ENCODE measurements around the gene CYBB. TPM values are rescaled to one million over a fixed set of nuclear protein-coding genes. Genes with fewer than 3 reads are reported as not detected.

The CYBB gene
- total and polyA plus RNA-seq, 2 donors (not counting 1 experiment from before 2014, with no cell fraction given) = under 0.01 TPM; not detected in 1

DNA sequence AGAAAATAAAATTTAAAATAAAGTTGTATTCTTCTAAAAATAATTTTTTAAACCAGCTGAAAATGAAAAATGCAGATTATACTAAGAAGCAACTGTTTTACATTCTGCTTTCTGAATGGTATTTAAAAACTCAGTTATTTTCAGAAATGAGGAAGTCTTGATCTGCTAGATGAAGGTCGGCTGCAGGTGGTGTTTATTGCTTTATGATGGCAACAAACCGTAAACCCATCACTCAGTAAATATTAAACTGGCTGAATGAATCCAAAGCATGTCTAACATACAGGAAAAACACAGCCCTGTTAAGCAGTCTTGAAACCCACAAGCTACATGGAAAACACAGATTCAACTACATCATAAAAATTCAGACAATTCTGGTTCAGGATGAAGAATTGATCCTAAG is 38.2 kb downstream of the CYBB start:
- no peaks in the 10 kb centered on the region for H3K4me1 ChIP-seq (ENCODE audit: control insufficient read depth, extremely low read depth, insufficient read depth, low read length)
- H4K20me1 ChIP-seq (ENCODE audit: control insufficient read depth, extremely low read depth, insufficient read depth, low read length) = no peaks in the 10 kb centered on the region
- no peak overlapping the region for H2AFZ ChIP-seq (ENCODE audit: low read length)
- H3K9ac ChIP-seq (ENCODE audit: insufficient read depth, low read length) = no peak overlapping the region
- no peaks in the 10 kb centered on the region for H3K79me2 ChIP-seq (ENCODE audit: control insufficient read depth, insufficient read depth, low read length)
- H3K9me3 ChIP-seq (ENCODE audit: control insufficient read depth, insufficient read depth, low read depth, low read length) = no peaks in the 10 kb centered on the region
- H3K27ac ChIP-seq (ENCODE audit: insufficient read depth, low read length) = no peak overlapping the region
- no peak for DNase-seq (ENCODE audit: low read depth in 2 of 2)
- TF ChIP-seq EZH2 (IDR thresholded peaks at IDR 0.05; ENCODE audit: low read length, missing control alignments) (no peak), CTCF (conservative IDR thresholded peaks at IDR 0.05 in 1 of 2, IDR thresholded peaks at IDR 0.05 in 1 of 2; ENCODE audit: low read depth in 1 of 2, low read length in 2 of 2) (no peak)
- no peaks in the 10 kb centered on the region for H3K36me3 ChIP-seq (ENCODE audit: control insufficient read depth, insufficient read depth, low read length)
- H3K4me2 ChIP-seq (ENCODE audit: extremely low read depth, insufficient read depth, low read length) = no peak overlapping the region
- H3K27me3 ChIP-seq (ENCODE audit: control insufficient read depth, insufficient read depth, low read length) = no peaks in the 10 kb centered on the region
- H3K4me3 ChIP-seq (replicated peaks in 1 of 4; ENCODE audit: control extremely low read depth in 1 of 4, insufficient read depth in 1 of 4, low read depth in 3 of 4, low read length in 4 of 4) = no peak overlapping the region

DNA sequence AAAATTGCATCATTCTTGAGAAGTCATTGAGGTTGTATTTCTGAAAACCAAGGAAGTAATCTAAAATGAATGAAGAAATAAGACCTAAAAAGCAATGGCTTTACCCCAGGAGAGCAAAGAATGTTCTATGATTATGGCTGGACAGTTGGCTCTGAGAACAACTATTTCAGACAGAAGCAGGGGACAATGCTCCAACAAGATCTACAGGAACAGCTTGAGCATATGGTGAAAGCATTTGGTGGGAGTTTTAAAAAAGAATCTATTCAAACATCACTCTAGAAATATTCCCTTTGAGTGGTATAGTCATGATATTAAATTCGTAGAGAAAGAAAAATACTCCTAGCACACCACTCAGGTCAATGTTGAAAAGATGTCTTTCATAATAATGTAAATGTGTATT is 40.8 kb downstream of the CYBB start:
- H4K20me1 ChIP-seq (ENCODE audit: control insufficient read depth, extremely low read depth, insufficient read depth, low read length) = no peaks in the 10 kb centered on the region
- no peaks in the 10 kb centered on the region for H3K27me3 ChIP-seq (ENCODE audit: control insufficient read depth, insufficient read depth, low read length)
- no peak overlapping the region for H3K9ac ChIP-seq (ENCODE audit: insufficient read depth, low read length)
- no peaks in the 10 kb centered on the region for H3K4me1 ChIP-seq (ENCODE audit: control insufficient read depth, extremely low read depth, insufficient read depth, low read length)
- no peaks in the 10 kb centered on the region for H3K79me2 ChIP-seq (ENCODE audit: control insufficient read depth, insufficient read depth, low read length)
- no peaks in the 10 kb centered on the region for H3K9me3 ChIP-seq (ENCODE audit: control insufficient read depth, insufficient read depth, low read depth, low read length)
- no peaks in the 10 kb centered on the region for H3K36me3 ChIP-seq (ENCODE audit: control insufficient read depth, insufficient read depth, low read length)
- H3K4me2 ChIP-seq (ENCODE audit: extremely low read depth, insufficient read depth, low read length) = no peak overlapping the region
- no peak for DNase-seq (ENCODE audit: low read depth in 2 of 2)
- H3K4me3 ChIP-seq (replicated peaks in 1 of 4; ENCODE audit: control extremely low read depth in 1 of 4, insufficient read depth in 1 of 4, low read depth in 3 of 4, low read length in 4 of 4) = no peak overlapping the region
- H2AFZ ChIP-seq (ENCODE audit: low read length) = no peak overlapping the region
- no peak overlapping the region for H3K27ac ChIP-seq (ENCODE audit: insufficient read depth, low read length)
- TF ChIP-seq EZH2 (IDR thresholded peaks at IDR 0.05; ENCODE audit: low read length, missing control alignments) (no peak), CTCF (conservative IDR thresholded peaks at IDR 0.05 in 1 of 2, IDR thresholded peaks at IDR 0.05 in 1 of 2; ENCODE audit: low read depth in 1 of 2, low read length in 2 of 2) (no peak)

DNA sequence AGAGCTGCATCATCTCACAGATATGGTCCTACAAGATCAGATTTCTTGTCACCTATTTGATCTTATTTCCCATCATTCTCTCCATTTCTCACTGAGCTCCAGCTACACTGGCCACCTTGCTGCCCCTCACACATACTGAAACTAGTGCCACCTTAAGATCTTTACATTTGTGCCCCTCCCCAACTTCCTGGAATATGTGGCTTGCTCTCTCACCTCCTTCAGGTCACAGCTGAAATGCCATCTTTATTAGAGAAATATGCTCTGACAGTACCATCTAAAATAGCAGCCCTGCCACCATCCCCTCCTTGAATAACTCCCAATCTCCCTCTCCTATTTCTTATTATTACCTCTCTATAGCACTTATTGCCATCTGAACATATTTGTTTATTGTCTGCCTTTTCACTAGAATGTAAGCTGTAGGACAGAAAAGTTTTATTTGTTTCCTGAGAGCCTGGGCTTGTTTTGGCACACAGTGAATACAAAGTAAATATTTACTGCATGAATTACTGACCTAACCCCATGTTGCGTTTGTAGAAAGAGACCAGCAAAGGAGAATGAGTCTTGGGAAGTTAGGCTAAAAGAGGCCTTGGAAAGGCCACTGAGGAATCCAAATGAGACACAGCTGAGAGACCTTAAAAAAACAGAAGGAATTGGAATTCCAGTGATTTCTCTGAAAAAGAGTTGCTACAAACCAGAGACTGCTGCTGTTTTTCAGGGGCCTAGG is 44.8 kb downstream of the CYBB start:
- Histone ChIP-seq H3K27me3 (ENCODE audit: control insufficient read depth, insufficient read depth, low read length) (no peaks in the 10 kb centered on the region), H3K4me2 (ENCODE audit: extremely low read depth, insufficient read depth, low read length) (no peak overlapping the region), H3K4me1 (ENCODE audit: control insufficient read depth, extremely low read depth, insufficient read depth, low read length) (no peaks in the 10 kb centered on the region), H2AFZ (ENCODE audit: low read length) (no peak overlapping the region), H3K27ac (ENCODE audit: insufficient read depth, low read length) (no peak overlapping the region), H3K36me3 (ENCODE audit: control insufficient read depth, insufficient read depth, low read length) (no peaks in the 10 kb centered on the region), H3K79me2 (ENCODE audit: control insufficient read depth, insufficient read depth, low read length) (no peaks in the 10 kb centered on the region), H3K9ac (ENCODE audit: insufficient read depth, low read length) (no peak overlapping the region), H3K9me3 (ENCODE audit: control insufficient read depth, insufficient read depth, low read depth, low read length) (no peaks in the 10 kb centered on the region), H4K20me1 (ENCODE audit: control insufficient read depth, extremely low read depth, insufficient read depth, low read length) (no peaks in the 10 kb centered on the region), H3K4me3 (replicated peaks in 1 of 4; ENCODE audit: control extremely low read depth in 1 of 4, insufficient read depth in 1 of 4, low read depth in 3 of 4, low read length in 4 of 4) (no peak overlapping the region)
- no peak for TF ChIP-seq CTCF (conservative IDR thresholded peaks at IDR 0.05 in 1 of 2, IDR thresholded peaks at IDR 0.05 in 1 of 2; ENCODE audit: low read depth in 1 of 2, low read length in 2 of 2)
- DNase-seq (ENCODE audit: low read depth in 2 of 2) = peak in 1 of 2 donors; percentile 29
